DMS53 treated with DMSO at 0.1 percent for 48 hours (cell line): ENCODE results near the gene CRB1.
A peak's percentile ranks its signal among the peaks of the same experiment; 100 is the strongest.

ENCODE experiments used
- DNase-seq: peaks from one replicate; lab custom pipeline; 2025; ENCODE audit not compliant: unreplicated experiment; lab: John Stamatoyannopoulos, UW

Gene CRB1

DNA sequence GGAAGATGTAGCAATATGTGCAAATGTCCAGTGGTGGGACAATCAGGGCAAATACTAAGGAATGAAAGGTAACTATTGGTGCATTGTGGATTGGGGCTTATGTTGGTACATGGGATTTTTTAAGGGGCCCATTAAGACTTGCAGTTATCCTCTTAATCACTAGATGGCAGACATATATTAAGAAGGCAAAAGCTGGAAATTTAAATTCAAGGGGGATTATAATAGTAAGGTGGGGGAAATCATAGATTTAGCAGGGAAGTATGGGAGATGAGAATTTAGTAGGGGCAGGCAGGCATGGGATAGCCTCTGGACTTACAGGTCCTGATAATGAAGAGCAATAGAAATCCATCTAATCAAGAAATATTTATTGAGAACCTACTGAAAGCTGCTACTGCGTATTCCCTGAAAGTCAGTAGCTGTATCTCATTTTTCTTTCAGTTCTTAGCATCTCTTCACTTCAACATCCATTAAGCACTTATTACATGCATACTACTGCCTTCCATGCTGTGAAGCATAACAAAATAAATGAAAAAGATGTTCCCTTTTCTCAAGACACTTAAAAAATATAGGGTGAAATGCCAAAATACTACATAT, 251.8 kb downstream of the CRB1 start:
- no peak for DNase-seq

DNA sequence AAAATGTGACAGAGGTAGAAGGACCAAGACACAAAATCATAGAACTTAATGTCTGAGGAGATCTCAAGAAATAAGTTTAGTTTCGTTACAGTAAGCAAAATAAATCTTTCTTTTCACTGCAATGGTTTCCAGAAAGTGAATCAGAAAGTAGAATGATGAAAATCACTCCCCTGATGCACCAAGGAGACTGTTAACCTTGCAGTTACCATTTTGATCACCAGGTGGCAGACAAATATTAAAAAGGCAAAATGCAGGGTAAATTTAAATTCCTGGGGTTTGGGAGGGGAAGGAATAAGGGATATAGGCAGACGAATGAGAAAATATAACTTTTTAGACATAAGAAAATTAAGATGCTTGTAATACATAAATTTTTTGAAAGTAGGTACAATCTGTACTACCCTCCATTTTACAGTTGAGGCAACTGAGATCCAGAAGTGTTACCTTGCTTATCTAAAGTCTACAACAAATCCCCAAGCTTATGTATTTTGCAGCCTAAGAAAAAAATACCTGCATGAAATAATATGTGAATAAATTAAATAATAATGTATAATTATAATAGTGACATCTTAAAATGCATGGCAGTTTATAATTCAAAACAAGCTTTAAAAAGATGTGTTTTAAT, 253.2 kb downstream of the CRB1 start:
- peak; percentile 9 for DNase-seq

DNA sequence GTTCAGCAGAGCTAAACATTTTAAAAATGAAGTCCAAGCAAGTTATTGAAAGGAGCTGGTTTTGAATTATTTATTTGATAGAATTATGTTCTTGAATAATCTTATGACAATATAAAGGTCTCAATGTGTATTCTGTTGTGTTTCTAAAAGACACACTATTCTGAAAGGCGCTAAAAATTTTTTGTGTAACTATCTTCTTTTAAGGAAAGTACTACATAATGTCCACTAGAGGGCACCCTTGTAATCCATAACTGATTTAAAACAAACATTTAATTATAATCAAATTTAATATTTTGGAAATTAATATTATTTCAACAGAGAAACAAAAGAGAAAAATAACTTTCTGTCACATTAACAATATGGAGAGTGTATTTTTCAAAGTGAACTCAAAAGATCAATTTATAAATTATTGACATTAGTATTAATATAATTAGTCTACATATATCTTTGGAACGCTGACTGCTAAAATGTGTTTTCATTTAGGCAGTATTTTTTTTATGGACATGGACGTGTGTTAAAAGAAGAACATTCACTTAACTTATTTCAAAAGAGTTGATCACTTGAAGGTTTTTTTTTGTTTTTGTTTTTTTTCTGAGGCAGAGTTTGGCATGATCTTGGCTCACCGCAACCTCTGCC, 258.8 kb downstream of the CRB1 start:
- DNase-seq, result peak; percentile 31
